Frontal cortex (tissue), 4 donors: ENCODE measurements around the gene NCAPD2. TPM values are rescaled to one million over a fixed set of nuclear protein-coding genes. Genes with fewer than 3 reads are reported as not detected.
"Not testable (repeated sequence)": the region's sequence is repeated elsewhere in the genome, so short reads cannot be mapped to it uniquely, and the experiment has no call there.

Experiments used
- DNase-seq, 2 donors: peaks; one replicate each; pipeline ENCODE4 v3.0.0; 2012; ENCODE audit warnings: low spot score in 2 of 2
- FAIRE-seq: peaks from 2 replicates; lab custom pipeline; 2012; peaks lifted over from hg19 to GRCh38; lab: Jason Lieb, UNC
- total RNA-seq: library from RNA; depleted of rRNA; stranded (reverse); fragments of >200 nt; gene quantifications from one replicate; pipeline ENCODE4 v1.2.3, GENCODE V29; 2014
- donor health status: control.
- donor health status: control.
- donor health status: control.

Gene NCAPD2
- total RNA-seq, 1 donor from 2014 or later, result 9.4 TPM

- DNase-seq (no peak), FAIRE-seq (no peak)
These were observed 31.5 kb upstream of the NCAPD2 start for GRCh38 chr12:6462234-6462995.

- no peak for DNase-seq
- FAIRE-seq, result no peak
These were observed 30.7 kb upstream of the NCAPD2 start for GRCh38 chr12:6463216-6463615.

- FAIRE-seq, result no peak
- DNase-seq, result no peak
These were observed 30.0 kb upstream of the NCAPD2 start for GRCh38 chr12:6463858-6464257.

GRCh38 chr12:6464531-6464930 lies 29.4 kb upstream of the NCAPD2 start:
- FAIRE-seq, result no peak
- DNase-seq, result no peak

GRCh38 chr12:6465467-6466183 lies 28.3 kb upstream of the NCAPD2 start:
- FAIRE-seq (no peak), DNase-seq (peak; percentile 57 to 60)

- DNase-seq (no peak), FAIRE-seq (no peak)
These were observed 27.7 kb upstream of the NCAPD2 start for GRCh38 chr12:6466184-6466573.

GRCh38 chr12:6466751-6467150 lies 27.2 kb upstream of the NCAPD2 start:
- not testable (repeated sequence) for FAIRE-seq, DNase-seq

GRCh38 chr12:6467571-6468282 lies 26.2 kb upstream of the NCAPD2 start:
- FAIRE-seq, DNase-seq: not testable (repeated sequence)

GRCh38 chr12:6468283-6468575 lies 25.7 kb upstream of the NCAPD2 start:
- FAIRE-seq (no peak), DNase-seq (no peak)

- DNase-seq (no peak), FAIRE-seq (no peak)
These were observed 24.8 kb upstream of the NCAPD2 start for GRCh38 chr12:6469092-6469491.

GRCh38 chr12:6469609-6470374 lies 24.1 kb upstream of the NCAPD2 start:
- FAIRE-seq (no peak), DNase-seq (no peak)

GRCh38 chr12:6470375-6471163 lies 23.3 kb upstream of the NCAPD2 start, which contains the start of gene VAMP1:
VAMP1 (minus strand) TSS chr12:6470677; CDS start chr12:6470531, 146 bp downstream.
- FAIRE-seq (no peak), DNase-seq (peak; percentile 97)

- FAIRE-seq, result no peak
These were observed 21.9 kb upstream of the NCAPD2 start for GRCh38 chr12:6471989-6472360.

GRCh38 chr12:6472491-6472890 lies 21.4 kb upstream of the NCAPD2 start:
- no peak for FAIRE-seq

More at GRCh38 chr12:6471989-6472360, 21.9 kb upstream of the NCAPD2 start:
- DNase-seq, result no peak

GRCh38 chr12:6475233-6475975 lies 18.5 kb upstream of the NCAPD2 start:
- not testable (repeated sequence) for FAIRE-seq, DNase-seq

More at GRCh38 chr12:6472491-6472890, 21.4 kb upstream of the NCAPD2 start:
- DNase-seq, result no peak

- FAIRE-seq (no peak), DNase-seq (no peak)
These were observed 17.4 kb upstream of the NCAPD2 start for GRCh38 chr12:6476489-6476888.

- not testable (repeated sequence) for DNase-seq, FAIRE-seq
These were observed 16.1 kb upstream of the NCAPD2 start for GRCh38 chr12:6477601-6478377.

GRCh38 chr12:6478416-6478815 lies 15.5 kb upstream of the NCAPD2 start:
- no peak for DNase-seq
- FAIRE-seq, result no peak
